ENCODE measurements around the gene PRTG.
"Not testable (repeated sequence)": the region's sequence is repeated elsewhere in the genome, so short reads cannot be mapped to it uniquely, and the experiment has no call there.

PRTG gene

GRCh38 chr15:55743729-55744655 lies 1.0 kb upstream of the PRTG start:
- no peak for DNase-seq (ENCODE audit: low spot score)

DNA sequence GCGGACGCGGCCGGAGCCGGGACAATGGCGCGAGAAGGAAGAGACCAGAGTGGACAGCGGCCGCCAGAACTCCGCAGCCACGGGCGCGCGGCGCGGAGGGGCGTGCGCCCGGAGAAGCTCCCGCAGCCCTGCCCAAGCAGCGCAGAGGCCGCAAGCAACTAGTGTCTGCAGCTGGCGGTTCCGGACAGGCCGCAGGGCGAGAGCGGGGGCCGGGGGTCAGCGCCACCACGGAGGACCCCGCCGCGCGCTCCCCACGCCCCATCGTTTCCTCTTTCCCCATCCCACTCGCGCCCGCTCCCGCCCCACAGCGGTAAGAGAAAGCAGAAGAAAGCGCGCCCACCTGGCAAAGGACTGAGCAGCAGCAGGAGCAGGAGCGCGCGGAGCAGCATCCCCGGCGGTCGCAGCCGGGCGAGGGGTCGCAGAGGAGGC lies 440 bp downstream of the PRTG start:
- peak; percentile 46 for DNase-seq (ENCODE audit: low spot score)

DNA sequence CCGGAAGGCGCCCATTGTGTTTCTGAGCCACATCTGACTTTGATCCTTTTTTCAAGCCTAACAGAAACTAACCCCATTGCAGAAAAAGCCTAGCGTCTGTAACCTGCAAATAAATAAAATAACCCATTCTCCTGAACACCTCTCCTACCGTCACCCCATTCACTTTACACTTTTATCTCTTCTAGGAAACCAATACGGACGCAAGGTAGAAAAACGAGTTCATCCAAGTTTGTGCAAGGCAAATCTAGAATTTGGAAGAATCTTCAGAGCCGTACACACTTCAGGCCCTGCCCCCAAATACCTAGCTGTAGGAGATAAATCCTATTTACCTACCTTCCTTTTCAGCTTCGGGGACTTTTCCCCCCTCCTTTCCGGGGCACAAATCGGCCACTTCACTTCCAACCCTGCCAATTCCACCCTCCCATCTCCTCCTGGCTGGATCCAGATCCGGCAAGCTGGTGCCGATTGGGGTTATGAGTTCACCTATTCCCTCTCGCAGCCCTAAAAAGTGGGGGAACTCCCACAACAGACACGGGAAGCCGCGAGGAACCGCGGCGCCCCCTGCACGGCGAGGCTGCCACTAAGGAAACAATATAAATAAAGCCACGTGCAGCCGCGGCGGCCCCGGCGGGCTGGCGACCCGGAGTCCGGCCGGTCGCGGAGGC lies 987 bp downstream of the PRTG start:
- peak; percentile 33 for DNase-seq (ENCODE audit: low spot score)

GRCh38 chr15:55740981-55741832 lies 1.7 kb downstream of the PRTG start:
- DNase-seq (ENCODE audit: low spot score) = peak; percentile 32

- no peak for DNase-seq (ENCODE audit: low spot score)
Observed at GRCh38 chr15:55740359-55740878, 2.5 kb downstream of the PRTG start.

DNA sequence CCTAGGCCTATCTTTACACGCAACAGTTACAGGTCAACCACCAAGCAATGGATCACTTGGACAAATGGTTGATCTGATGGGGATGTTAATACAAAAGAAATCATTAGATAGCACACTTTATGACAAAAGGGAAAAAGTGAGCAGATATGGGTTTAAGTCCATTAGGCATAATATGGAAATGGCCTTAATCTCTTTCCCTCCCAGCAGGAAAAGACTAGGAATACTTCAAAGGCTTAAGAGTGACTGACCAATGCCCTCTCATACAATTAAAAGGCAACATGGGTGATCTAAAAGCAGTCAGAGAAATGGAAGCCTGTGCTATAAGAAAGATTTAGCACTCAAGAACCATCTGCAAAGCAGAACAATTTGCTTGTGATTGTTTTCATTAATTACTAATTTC lies 3.3 kb downstream of the PRTG start:
- no peak for DNase-seq (ENCODE audit: low spot score)

DNA sequence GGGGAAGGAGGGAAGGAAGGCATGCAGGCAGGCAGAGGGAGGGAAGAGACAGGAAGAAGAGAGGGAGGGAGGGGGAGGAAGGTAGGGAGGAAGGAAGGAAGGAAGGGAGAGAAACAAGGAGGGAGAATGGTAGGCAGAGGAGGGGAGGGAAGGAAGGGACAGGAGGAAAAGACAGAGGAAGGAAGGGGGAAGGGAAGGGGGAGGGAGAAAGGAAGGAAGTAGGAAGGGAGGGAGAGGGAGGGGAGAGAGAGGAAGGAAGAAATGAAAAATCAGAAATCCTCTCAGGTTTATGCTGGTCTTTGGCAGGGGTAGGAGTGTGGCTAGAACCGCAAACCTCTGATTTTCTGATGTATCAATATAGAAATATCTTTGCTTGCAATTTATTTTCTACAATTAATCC lies 4.2 kb downstream of the PRTG start:
- no peak for DNase-seq (ENCODE audit: low spot score)

- DNase-seq (ENCODE audit: low spot score) = no peak
Observed at GRCh38 chr15:55737373-55737772, 5.6 kb downstream of the PRTG start.

GRCh38 chr15:55736756-55737155 lies 6.2 kb downstream of the PRTG start:
- DNase-seq (ENCODE audit: low spot score) = no peak

GRCh38 chr15:55734641-55735040 lies 8.3 kb downstream of the PRTG start:
- no peak for DNase-seq (ENCODE audit: low spot score)

- DNase-seq (ENCODE audit: low spot score) = not testable (repeated sequence)
Observed at GRCh38 chr15:55733461-55733860, 9.5 kb downstream of the PRTG start.

GRCh38 chr15:55721554-55722185 lies 21.3 kb downstream of the PRTG start:
- no peak for DNase-seq (ENCODE audit: low spot score)

GRCh38 chr15:55715355-55716076 lies 27.4 kb downstream of the PRTG start:
- DNase-seq (ENCODE audit: low spot score) = no peak

DNA sequence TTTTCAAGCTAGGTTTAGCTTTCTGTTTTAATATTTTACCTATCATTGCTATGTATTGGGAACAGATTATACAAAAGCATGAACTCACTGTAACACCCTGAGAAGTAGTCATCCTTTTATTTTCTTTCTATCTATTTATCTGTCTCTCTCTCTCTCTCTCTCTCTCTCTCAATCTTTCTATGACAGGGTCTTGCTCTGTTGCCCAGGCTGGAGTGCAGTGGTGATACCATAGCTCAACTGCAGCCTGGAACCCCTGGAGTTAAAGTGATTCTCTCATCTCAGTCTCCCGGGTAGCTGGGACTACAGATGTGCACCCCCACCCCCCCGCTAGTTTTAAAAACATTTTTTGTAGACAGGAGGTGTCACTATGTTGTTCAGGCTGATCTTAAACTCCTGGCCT lies 28.9 kb downstream of the PRTG start:
- DNase-seq (ENCODE audit: low spot score) = no peak

DNA sequence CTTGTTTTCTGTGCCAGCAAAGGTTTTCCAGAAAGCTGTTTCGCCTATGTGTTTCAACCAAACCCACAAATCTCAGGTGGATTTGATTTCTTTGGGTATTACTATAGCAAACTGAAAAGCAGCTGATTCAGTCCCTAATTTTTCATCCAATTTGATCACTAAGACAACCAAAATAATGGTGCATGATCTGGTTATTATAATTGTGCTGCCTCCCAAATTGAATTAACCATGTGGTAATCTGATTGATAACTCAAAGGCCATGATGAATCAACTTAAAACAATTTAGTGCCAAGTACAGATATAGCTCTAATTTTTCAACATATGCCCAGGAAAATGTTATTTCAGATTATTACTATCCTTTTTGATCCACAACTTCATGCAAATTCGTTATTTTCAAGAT lies 30.6 kb downstream of the PRTG start:
- DNase-seq (ENCODE audit: low spot score) = no peak

DNA sequence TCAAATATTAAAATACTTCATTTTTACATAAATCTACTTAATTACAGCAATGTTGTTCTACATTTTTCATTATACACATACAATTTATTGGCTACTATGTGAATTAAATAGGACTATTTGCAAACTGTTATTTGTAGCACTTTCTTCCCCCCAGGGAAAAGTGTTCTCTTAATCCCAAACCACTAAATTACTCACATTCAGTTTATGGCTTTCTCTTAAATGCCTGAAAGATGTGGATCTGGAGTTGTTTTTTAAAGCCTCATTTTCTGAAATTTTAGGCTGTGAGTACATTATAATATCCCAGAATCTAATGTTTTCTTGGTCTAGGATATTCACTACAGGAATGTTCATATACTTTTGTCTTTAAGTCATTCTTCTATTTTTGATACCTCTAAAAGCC lies 32.7 kb downstream of the PRTG start:
- no peak for DNase-seq (ENCODE audit: low spot score)

GRCh38 chr15:55709458-55709857 lies 33.5 kb downstream of the PRTG start:
- DNase-seq (ENCODE audit: low spot score) = no peak

DNA sequence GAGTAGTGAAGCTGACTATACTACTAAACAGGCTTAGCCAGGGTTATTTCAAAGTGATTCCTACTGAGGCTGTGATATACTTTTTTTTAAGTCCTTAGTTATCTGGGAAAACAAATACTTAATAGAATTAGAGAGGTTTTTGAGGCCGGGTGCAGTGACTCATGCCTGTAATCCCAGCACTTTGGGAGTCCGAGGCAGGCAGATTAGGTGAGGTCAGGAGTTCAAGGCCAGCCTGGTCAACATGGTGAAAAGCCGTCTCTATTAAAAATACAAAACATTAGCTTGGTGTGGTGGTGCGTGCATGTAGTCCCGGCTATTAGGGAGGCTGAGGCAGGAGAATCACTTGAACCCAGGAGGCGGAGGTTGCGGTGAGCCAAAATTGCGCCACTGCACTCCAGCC lies 34.2 kb downstream of the PRTG start:
- no peak for DNase-seq (ENCODE audit: low spot score)

DNA sequence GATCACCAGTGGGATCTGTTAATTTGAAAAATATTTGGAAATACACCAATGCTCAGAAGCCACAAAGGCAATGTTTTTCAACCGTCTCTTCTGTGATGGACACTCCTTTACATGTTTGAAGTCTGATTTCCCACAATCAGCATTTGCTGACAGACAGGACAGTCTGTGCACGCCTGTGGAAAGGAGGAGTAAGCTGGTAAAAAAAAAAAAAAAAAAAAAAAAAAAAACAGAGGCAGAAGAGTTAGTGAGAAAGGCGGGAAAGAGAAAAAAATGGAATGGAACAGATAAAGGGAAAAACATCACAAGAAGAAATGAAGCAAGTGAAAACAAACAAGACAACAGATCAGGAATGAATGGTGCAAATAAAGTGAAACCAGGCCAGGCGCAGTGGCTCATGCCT lies 35.0 kb downstream of the PRTG start:
- no peak for DNase-seq (ENCODE audit: low spot score)

- no peak for DNase-seq (ENCODE audit: low spot score)
Observed at GRCh38 chr15:55707518-55707917, 35.4 kb downstream of the PRTG start.

DNA sequence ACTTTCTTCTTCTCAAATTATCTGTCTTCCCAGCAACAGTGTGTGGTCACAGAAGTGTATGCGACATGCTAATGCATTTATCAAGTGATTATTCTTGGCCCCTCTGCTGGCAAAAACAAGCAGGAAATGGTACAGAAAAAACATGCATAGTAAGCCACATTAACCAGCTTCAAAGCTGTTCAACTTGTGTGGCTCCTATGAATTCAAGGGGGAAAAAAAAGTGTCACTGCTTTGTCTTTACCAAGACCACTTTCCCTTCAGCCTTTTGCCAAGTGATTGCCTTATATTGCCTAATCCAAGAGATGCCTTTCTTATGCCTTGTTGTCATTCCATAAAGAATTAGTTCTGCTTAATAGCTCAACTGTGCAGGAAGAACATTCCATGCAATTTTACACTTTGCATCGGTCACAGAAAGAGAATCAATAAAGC lies 39.1 kb downstream of the PRTG start:
- DNase-seq (ENCODE audit: low spot score) = no peak
